LNCaP clone FGC (cell line): Measurements from ENCODE around the gene AASS.
"Not testable (repeated sequence)": the region's sequence is repeated elsewhere in the genome, so short reads cannot be mapped to it uniquely, and the experiment has no call there.

Experiments
- DNase-seq: peaks from one replicate; pipeline ENCODE4 v3.0.0-alpha.2; 2011; ENCODE audit warnings: low read depth
- H3K4me3 ChIP-seq: 2 replicates; pipeline ENCODE4 v1.5.1; 2011; ENCODE audit warnings: mild to moderate bottlenecking, low read depth, low read length, control low read depth
- TF ChIP-seq, protein P1 (sequence below): IDR thresholded peaks from 2 replicates; pipeline ENCODE4 v1.5.1; 2012; ENCODE audit warnings: mild to moderate bottlenecking; ENCODE audit not compliant: control insufficient read depth, insufficient read depth; ENCODE audit errors: extremely low read depth

Gene AASS

DNA sequence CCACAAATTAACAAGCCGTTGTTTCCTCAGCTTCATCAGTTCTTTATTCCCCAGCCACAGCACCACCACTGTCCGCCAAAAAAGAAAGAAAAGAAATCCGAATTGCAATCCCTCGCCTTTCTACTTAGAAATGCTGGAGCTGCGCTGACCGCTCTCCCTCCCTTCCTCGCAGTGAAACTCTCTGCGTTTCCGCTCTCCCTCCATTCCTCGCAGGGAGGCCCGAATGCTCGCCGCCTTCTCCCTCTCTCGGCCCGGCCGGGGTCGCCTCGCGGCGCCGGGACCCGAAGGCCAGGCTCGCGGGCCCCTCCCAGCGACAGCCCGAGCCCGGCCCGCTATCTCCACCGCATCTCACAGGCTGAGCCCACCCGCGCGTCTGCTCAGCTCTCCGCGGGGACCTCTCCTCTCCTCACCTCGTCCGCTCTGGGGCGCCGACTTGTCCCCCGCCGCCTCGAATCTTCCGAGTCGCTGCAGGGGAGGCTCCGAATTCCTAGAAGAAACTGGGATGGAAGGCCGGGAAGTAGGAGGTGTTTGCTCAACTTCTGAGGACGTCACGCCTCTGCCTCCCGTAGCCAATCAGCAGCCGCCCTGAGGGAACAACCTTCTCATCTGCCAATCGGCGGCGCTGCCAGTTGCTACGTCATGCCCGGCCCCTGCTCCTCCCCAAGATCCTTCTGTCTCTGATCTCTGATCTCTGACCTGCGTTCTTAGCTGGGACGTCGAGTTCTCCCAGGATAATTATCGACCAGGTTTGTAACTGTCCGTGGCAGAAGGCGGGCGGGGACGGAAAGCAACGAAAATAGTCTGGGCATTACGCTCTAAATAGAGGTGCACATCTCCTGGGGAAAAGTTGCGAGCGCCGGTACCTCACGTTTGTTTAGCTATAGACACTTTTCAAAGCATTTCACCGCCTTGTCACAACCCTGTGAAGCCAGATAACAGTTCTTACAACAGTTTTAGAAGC is at the start of gene AASS:
Gene AASS, minus strand, starts transcription at position 499 of the 961 bp plus-strand sequence. CDS start 10,523 bp downstream, outside the sequence.
- TF ChIP-seq, protein P1, sequence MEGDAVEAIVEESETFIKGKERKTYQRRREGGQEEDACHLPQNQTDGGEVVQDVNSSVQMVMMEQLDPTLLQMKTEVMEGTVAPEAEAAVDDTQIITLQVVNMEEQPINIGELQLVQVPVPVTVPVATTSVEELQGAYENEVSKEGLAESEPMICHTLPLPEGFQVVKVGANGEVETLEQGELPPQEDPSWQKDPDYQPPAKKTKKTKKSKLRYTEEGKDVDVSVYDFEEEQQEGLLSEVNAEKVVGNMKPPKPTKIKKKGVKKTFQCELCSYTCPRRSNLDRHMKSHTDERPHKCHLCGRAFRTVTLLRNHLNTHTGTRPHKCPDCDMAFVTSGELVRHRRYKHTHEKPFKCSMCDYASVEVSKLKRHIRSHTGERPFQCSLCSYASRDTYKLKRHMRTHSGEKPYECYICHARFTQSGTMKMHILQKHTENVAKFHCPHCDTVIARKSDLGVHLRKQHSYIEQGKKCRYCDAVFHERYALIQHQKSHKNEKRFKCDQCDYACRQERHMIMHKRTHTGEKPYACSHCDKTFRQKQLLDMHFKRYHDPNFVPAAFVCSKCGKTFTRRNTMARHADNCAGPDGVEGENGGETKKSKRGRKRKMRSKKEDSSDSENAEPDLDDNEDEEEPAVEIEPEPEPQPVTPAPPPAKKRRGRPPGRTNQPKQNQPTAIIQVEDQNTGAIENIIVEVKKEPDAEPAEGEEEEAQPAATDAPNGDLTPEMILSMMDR: no peak
- peak; percentile 92 for DNase-seq
- peak within 1 kb of the TSS; percentile 79 for H3K4me3 ChIP-seq

DNA sequence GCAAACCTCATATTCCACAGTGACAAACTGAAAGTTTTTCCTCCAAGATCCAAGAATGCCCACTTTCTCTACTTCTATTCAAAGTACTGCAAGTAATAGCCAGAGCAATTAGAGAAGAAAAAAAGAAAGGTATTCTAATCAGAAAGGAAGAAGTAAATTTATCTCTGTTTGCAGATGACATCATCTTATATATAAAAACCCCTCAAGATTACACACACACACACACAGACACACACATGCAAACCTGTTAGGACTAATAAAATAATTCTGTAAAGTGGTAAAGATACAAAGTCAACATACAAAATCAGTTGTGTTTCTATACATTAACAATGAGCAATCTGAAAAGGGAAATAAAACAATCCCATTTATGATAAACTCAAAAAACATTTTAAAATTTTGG is 44.7 kb upstream of the AASS start:
- no peak overlapping the region for H3K4me3 ChIP-seq
- no peak for DNase-seq
- TF ChIP-seq, protein P1: no peak

DNA sequence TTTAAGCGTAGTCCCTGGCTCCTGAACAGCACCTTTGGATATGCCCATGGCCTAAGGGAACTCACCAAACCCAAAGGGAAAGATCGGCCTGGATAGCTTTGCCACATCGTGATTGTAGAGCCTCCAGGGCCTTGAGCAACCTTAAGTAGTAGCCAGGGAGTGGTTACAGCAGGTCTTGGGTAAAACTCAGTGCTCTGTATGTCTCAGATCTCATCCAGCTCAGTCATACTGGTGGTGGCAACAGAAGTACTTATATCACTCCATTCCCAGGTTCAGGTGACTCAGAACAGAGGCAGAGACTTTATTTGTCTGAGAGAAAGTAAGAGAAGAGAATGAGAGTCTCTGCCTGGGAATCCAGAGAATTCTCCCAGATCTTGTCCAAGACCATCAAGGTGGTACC is 39.1 kb upstream of the AASS start:
- TF ChIP-seq, protein P1: no peak
- no peak for DNase-seq
- H3K4me3 ChIP-seq: no peak overlapping the region

DNA sequence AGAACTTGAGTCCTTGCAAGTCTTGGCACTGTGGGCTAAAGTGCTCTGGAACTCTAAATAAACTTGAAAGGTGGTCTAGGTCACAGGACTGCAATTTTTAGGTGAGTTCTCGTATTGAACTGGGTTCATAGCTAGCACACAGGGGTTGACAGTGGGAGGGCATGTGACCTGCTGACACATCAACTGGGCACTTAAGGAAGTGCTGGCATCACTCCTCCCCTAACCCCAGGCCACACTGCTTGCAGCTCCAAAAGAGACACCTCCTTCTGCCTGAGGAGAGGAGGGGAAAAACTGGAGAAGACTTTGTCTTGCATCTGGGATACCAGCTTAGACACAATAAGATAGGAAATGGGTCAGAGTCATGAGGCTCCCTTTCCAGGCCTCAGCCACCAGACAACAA is 38.0 kb upstream of the AASS start:
- no peak for DNase-seq
- TF ChIP-seq, protein P1: no peak
- H3K4me3 ChIP-seq: no peak overlapping the region

DNA sequence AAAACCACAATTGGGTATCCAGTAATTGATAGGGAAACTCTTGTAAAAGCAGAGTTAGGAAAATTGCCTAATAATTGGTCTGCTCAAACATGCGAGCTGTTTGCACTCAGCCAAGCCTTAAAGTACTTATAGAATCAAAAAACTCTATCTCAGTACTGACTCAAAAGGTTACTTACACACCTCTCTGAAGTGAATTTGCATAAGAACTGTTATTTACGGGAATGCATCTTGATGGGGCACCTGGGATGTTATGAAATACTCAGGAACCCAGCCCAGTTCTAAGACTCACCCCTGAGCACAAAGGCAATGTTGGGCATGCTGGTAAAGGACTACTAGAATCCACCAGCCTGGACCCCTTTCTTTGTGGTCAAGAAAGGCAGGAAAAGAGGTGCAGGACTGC is 28.1 kb upstream of the AASS start:
- H3K4me3 ChIP-seq, DNase-seq: not testable (repeated sequence)

DNA sequence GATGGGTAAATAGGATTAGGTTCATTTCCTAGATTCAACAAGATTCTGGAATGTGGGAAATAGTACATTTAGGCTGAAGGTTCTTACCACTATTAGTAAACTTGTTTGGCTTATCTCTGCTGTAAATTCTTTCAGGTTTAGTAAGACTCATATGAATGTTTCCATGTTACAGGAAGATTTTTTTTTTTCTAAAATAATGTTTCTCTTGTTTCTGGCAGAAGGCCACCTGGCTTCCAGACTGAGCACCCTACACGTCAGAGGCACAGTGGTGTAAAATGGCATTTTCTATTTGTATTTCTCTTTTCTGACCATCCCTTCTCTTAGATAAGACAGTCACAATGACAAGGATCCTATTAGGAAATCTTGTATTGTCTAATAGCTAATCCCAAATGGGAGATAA is 22.7 kb upstream of the AASS start:
- no peak overlapping the region for H3K4me3 ChIP-seq
- TF ChIP-seq, protein P1: no peak
- no peak for DNase-seq

DNA sequence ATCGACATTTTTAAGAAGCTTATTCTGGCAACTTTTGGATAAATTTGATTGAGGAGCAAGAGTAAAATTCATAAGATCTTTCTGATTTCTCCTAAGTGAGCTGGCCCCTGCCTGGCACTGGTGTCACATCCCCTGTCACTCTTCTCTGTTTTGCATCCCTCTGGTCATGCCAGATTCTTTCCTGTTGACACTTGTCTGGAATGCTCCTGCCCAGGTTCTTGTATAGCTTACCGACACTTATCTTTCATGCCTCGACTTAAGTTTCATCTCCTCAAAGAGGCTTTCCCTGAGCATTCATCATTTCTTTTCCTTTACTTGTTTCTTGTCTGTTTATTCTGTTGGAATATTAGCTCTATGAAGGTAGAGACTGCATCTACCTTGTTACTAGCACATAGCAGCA is 22.2 kb upstream of the AASS start:
- no peak for DNase-seq
- TF ChIP-seq, protein P1: no peak
- no peak overlapping the region for H3K4me3 ChIP-seq
